ENCODE data around the gene ACTG1. TPM values are rescaled to one million over a fixed set of nuclear protein-coding genes. Genes with fewer than 3 reads are reported as not detected.

Gene ACTG1
- total RNA-seq, 2 donors from 2014 or later: 4,461 to 5,616 TPM

- TF ChIP-seq CTCF (conservative IDR thresholded peaks at IDR 0.05): peak; percentile 85
- H3K36me3 Mint-ChIP-seq (ENCODE audit: low read depth): peaks cover 5% of the 10 kb centered on the region
- peak overlapping the region; percentile 20 for H3K9ac ChIP-seq (ENCODE audit: extremely low read depth, low read length, poor library complexity, severe bottlenecking)
- H3K9me3 ChIP-seq (ENCODE audit: control insufficient read depth, low read length): no peaks in the 10 kb centered on the region
- peak; percentile 94 for DNase-seq
- H3K27ac Mint-ChIP-seq: no peak overlapping the region
- peak overlapping the region; percentile 43 for H3K4me3 Mint-ChIP-seq
- H3K36me3 ChIP-seq (ENCODE audit: control insufficient read depth, insufficient read depth, low read length): peaks cover 8% of the 10 kb centered on the region
- WGBS, 2 experiments (ENCODE audit: insufficient coverage in 1 of 2, insufficient read length in 1 of 2): 3 to 6% methylated on average over 37 to 61 of the region's 61 CpGs
- peak overlapping the region; percentile 71 for H3K4me3 ChIP-seq (ENCODE audit: low read length)
- peaks cover 8% of the 10 kb centered on the region for H3K27me3 ChIP-seq (ENCODE audit: control insufficient read depth, insufficient read depth, low read length, poor library complexity, severe bottlenecking)
- H3K4me1 Mint-ChIP-seq: peaks cover 20% of the 10 kb centered on the region
- no peak overlapping the region for H3K27ac ChIP-seq (ENCODE audit: low read depth, low read length)
- H3K27me3 Mint-ChIP-seq (ENCODE audit: insufficient read depth): peaks cover 29% of the 10 kb centered on the region
- H3K9me3 Mint-ChIP-seq: no peaks in the 10 kb centered on the region
- peaks cover 17% of the 10 kb centered on the region for H3K4me1 ChIP-seq (ENCODE audit: control insufficient read depth, insufficient read depth, low read length)
Observed at GRCh38 chr17:81519284-81520020, 6.9 kb upstream of the ACTG1 start.

- TF ChIP-seq CTCF (conservative IDR thresholded peaks at IDR 0.05): no peak
- Mint-ChIP-seq H3K36me3 (ENCODE audit: low read depth) (peaks cover 5% of the 10 kb centered on the region), H3K27ac (no peak overlapping the region), H3K4me3 (peak overlapping the region; percentile 43), H3K27me3 (ENCODE audit: insufficient read depth) (peaks cover 29% of the 10 kb centered on the region), H3K9me3 (no peaks in the 10 kb centered on the region), H3K4me1 (peaks cover 20% of the 10 kb centered on the region)
- peak overlapping the region; percentile 20 for H3K9ac ChIP-seq (ENCODE audit: extremely low read depth, low read length, poor library complexity, severe bottlenecking)
- peaks cover 17% of the 10 kb centered on the region for H3K4me1 ChIP-seq (ENCODE audit: control insufficient read depth, insufficient read depth, low read length)
- DNase-seq: peak; percentile 85
- no peak overlapping the region for H3K27ac ChIP-seq (ENCODE audit: low read depth, low read length)
- no peaks in the 10 kb centered on the region for H3K9me3 ChIP-seq (ENCODE audit: control insufficient read depth, low read length)
- peaks cover 8% of the 10 kb centered on the region for H3K27me3 ChIP-seq (ENCODE audit: control insufficient read depth, insufficient read depth, low read length, poor library complexity, severe bottlenecking)
- H3K36me3 ChIP-seq (ENCODE audit: control insufficient read depth, insufficient read depth, low read length): peaks cover 8% of the 10 kb centered on the region
- peak overlapping the region; percentile 71 for H3K4me3 ChIP-seq (ENCODE audit: low read length)
- 3% methylated on average over 16 to 47 of the region's 47 CpGs for WGBS, 2 experiments (ENCODE audit: insufficient coverage in 1 of 2, insufficient read length in 1 of 2)
Observed at GRCh38 chr17:81518785-81519283, 6.2 kb upstream of the ACTG1 start.

- Mint-ChIP-seq H3K4me1 (peaks cover 18% of the 10 kb centered on the region), H3K36me3 (ENCODE audit: low read depth) (peaks cover 5% of the 10 kb centered on the region), H3K27ac (no peak overlapping the region), H3K4me3 (peak overlapping the region; percentile 43), H3K27me3 (ENCODE audit: insufficient read depth) (peaks cover 27% of the 10 kb centered on the region), H3K9me3 (no peaks in the 10 kb centered on the region)
- no peak for TF ChIP-seq CTCF (conservative IDR thresholded peaks at IDR 0.05)
- Histone ChIP-seq H3K27ac (ENCODE audit: low read depth, low read length) (no peak overlapping the region), H3K9ac (ENCODE audit: extremely low read depth, low read length, poor library complexity, severe bottlenecking) (no peak overlapping the region), H3K4me1 (ENCODE audit: control insufficient read depth, insufficient read depth, low read length) (peaks cover 17% of the 10 kb centered on the region), H3K36me3 (ENCODE audit: control insufficient read depth, insufficient read depth, low read length) (peaks cover 8% of the 10 kb centered on the region), H3K9me3 (ENCODE audit: control insufficient read depth, low read length) (no peaks in the 10 kb centered on the region), H3K27me3 (ENCODE audit: control insufficient read depth, insufficient read depth, low read length, poor library complexity, severe bottlenecking) (peaks cover 8% of the 10 kb centered on the region), H3K4me3 (ENCODE audit: low read length) (peak overlapping the region; percentile 71)
- DNase-seq: peak; percentile 86
- WGBS, 2 experiments (ENCODE audit: insufficient coverage in 1 of 2, insufficient read length in 1 of 2): 22 to 28% methylated on average over 8 to 24 of the region's 24 CpGs
Observed at GRCh38 chr17:81518113-81518784, 5.7 kb upstream of the ACTG1 start.
